ENCODE results near the gene CDH2. TPM values are rescaled to one million over a fixed set of nuclear protein-coding genes. Genes with fewer than 3 reads are reported as not detected.

Gene CDH2
- total RNA-seq, 4 donors from 2014 or later, result 9.8 to 52.9 (median 17.8) TPM

- 82 to 97% methylated on average over 3 of the region's 3 CpGs for WGBS, 2 donors (ENCODE audit: low coverage in 1 of 2)
- no peak for ATAC-seq
- Histone ChIP-seq H3K9me3 (no peaks in the 10 kb centered on the region), H3K27me3 (peaks cover 10% of the 10 kb centered on the region), H3K4me3 (no peak overlapping the region), H3K4me1 (no peaks in the 10 kb centered on the region), H3K36me3 (no peaks in the 10 kb centered on the region), H3K27ac (no peak overlapping the region)
- TF ChIP-seq POLR2AphosphoS5 (IDR thresholded peaks at IDR 0.05), result no peak
- no peak for TF ChIP-seq EP300 (IDR thresholded peaks at IDR 0.05)
- TF ChIP-seq POLR2A (IDR thresholded peaks at IDR 0.05), result no peak
- TF ChIP-seq CTCF (IDR thresholded peaks at IDR 0.05), result no peak
These were observed 8.2 kb upstream of the CDH2 start for GRCh38 chr18:28185121-28185520.

GRCh38 chr18:28183418-28184078 lies 6.6 kb upstream of the CDH2 start:
- no peak for TF ChIP-seq POLR2AphosphoS5 (IDR thresholded peaks at IDR 0.05)
- H3K27ac ChIP-seq, result no peak overlapping the region
- no peaks in the 10 kb centered on the region for H3K9me3 ChIP-seq
- no peaks in the 10 kb centered on the region for H3K36me3 ChIP-seq
- H3K4me1 ChIP-seq, result peaks cover 0 to 4% (median 0%) of the 10 kb centered on the region in 3 donors
- 62 to 93% methylated on average over 4 of the region's 4 CpGs for WGBS, 2 donors (ENCODE audit: low coverage in 1 of 2)
- H3K27me3 ChIP-seq, result peaks cover 14% of the 10 kb centered on the region
- no peak overlapping the region for H3K4me3 ChIP-seq
- no peak for ATAC-seq

- H3K9me3 ChIP-seq, result no peaks in the 10 kb centered on the region
- TF ChIP-seq CTCF (IDR thresholded peaks at IDR 0.05) (no peak), EP300 (IDR thresholded peaks at IDR 0.05) (no peak), POLR2A (IDR thresholded peaks at IDR 0.05) (no peak), POLR2AphosphoS5 (IDR thresholded peaks at IDR 0.05) (no peak)
- H3K27ac ChIP-seq, result no peak overlapping the region
- no peaks in the 10 kb centered on the region for H3K36me3 ChIP-seq
- H3K27me3 ChIP-seq, result peaks cover 32% of the 10 kb centered on the region
- WGBS, 2 donors (ENCODE audit: low coverage in 1 of 2), result 71 to 80% methylated on average over 2 of the region's 2 CpGs
- no peak for ATAC-seq
- no peak overlapping the region for H3K4me3 ChIP-seq
- peaks cover 0 to 17% (median 0%) of the 10 kb centered on the region in 3 donors for H3K4me1 ChIP-seq
These were observed 4.7 kb upstream of the CDH2 start for GRCh38 chr18:28181616-28182015.

GRCh38 chr18:28178720-28179119 lies 1.8 kb upstream of the CDH2 start:
- 40 to 56% methylated on average over 5 to 6 of the region's 6 CpGs for WGBS, 2 donors (ENCODE audit: low coverage in 1 of 2)
- Histone ChIP-seq H3K4me3 (peak overlapping the region in 1 of 2 donors; percentile 65), H3K4me1 (peaks cover 0 to 36% (median 8%) of the 10 kb centered on the region in 3 donors), H3K36me3 (no peaks in the 10 kb centered on the region), H3K27ac (peak overlapping the region in 2 of 4 donors; percentile 83 to 88), H3K9me3 (no peaks in the 10 kb centered on the region), H3K27me3 (peaks cover 53% of the 10 kb centered on the region)
- no peak for ATAC-seq
- TF ChIP-seq POLR2AphosphoS5 (IDR thresholded peaks at IDR 0.05) (peak; percentile 25), CTCF (IDR thresholded peaks at IDR 0.05) (no peak)

GRCh38 chr18:28177828-28178635 lies 1.1 kb upstream of the CDH2 start:
- no peaks in the 10 kb centered on the region for H3K36me3 ChIP-seq
- peak; percentile 79 for ATAC-seq
- peak overlapping the region in 3 of 4 donors; percentile 80 to 88 (median 83) for H3K27ac ChIP-seq
- H3K9me3 ChIP-seq, result no peaks in the 10 kb centered on the region
- peaks cover 60% of the 10 kb centered on the region for H3K27me3 ChIP-seq
- no peak for TF ChIP-seq EP300 (IDR thresholded peaks at IDR 0.05)
- TF ChIP-seq POLR2AphosphoS5 (IDR thresholded peaks at IDR 0.05), result no peak
- TF ChIP-seq POLR2A (IDR thresholded peaks at IDR 0.05), result peak in 1 of 2 donors; percentile 21
- peak in 1 of 4 experiments; percentile 1 for TF ChIP-seq CTCF (IDR thresholded peaks at IDR 0.05)
- peaks cover 0 to 36% (median 8%) of the 10 kb centered on the region in 3 donors for H3K4me1 ChIP-seq
- 1% methylated on average over 13 to 15 of the region's 83 CpGs for WGBS, 2 donors (ENCODE audit: low coverage in 1 of 2)
- H3K4me3 ChIP-seq, result peak overlapping the region; percentile 42 to 65

All from gastroesophageal sphincter (tissue), 4 donors.